Activated CD4-positive, alpha-beta T cell treated with anti-CD3 and anti-CD28 coated beads for 24 hours (primary cell): ENCODE data around the gene ENAH.

Source experiments
- DNase-seq, 2 donors: peaks; one replicate each; pipeline ENCODE4 v3.0.0-alpha.2; 2020; ENCODE audit warnings: low read depth in 2 of 2

Gene ENAH

DNA sequence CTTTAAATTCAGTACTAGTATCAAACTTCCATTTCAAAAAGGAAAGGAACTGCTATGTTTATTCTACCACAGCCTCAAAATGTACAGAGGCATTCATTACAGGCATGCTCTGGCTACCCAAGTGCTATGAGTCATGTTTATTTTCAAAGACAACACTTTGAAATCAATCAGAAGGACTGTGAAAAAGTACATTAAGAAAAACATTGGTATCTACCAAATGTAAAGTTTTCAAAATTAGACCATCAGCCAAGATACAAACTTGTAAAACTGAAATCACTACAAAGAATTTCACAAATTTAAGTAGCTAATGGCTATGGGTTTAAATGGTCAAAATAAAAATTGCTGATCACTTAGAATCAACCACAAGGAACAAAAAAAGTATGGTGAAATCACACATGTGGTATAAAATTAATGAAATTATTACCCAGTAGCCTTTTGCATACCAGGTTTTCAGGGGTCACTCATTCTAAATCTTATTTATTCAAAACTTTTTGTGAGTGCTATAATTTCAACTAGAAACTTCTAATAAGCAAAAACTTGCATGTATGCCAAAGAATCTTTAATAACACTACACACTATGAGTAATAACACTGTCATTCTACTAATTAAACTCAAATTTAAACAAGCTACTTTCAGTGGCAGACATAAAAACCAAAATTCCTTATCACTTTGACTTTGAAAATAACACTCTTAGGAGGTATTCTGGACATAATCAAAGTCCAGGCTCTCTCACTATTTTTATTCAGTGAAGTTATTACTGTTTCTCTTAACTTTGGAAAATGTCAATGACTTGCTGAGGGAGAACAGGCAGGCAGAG, 49.2 kb downstream of the ENAH start:
- no peak for DNase-seq

GRCh38 chr1:225602590-225603206, 50.2 kb downstream of the ENAH start:
- DNase-seq: no peak

DNA sequence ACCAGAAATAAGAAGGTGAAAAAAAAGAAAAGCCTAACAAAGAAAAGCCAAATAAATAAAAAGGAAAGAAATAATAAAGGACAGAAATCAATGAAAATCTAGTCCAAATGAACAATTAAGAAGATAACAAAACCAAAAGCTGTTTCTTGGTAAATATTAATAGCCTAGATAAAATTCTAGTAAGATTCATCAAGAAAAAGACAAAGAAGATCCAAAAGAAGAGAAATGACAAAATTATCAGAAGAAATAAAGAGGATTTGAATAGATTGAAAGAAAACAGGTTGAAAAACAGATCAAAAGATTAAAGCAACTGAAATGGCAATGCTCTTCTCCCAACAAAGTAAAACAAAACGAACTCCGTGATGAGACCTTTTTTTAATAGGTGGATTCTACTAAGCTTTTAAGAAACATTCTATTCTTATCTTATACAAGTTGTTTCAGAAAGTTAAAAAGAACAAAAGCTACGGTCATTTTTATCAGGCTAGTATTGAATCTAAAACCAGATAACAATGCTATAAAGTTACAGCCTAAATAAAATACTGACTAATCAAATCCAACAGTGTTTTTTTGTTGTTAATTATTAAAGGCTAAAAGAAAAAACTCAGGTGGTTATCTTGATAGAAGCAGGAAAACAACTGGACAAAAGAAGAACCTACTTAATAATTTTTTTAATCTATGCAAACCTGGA, 50.9 kb downstream of the ENAH start:
- DNase-seq: no peak

DNA sequence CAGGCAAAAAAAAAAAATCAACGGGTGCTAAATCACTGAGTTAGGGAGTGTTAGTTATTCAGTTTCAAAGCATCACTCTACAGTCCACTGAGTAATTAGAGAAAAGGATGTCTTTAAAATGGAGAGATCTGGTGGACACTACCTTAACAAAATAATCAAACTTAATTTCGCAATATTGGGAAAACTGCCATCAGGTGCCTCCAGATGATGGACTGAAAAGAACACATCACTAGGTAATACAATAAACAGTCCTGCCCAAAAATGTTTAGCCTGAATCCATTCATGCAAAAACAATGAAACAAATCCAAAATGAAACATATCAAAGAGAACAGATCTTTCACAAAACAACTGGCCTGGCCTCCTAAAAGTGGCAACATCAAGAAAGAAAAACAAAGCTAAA, 54.1 kb downstream of the ENAH start:
- DNase-seq: no peak

DNA sequence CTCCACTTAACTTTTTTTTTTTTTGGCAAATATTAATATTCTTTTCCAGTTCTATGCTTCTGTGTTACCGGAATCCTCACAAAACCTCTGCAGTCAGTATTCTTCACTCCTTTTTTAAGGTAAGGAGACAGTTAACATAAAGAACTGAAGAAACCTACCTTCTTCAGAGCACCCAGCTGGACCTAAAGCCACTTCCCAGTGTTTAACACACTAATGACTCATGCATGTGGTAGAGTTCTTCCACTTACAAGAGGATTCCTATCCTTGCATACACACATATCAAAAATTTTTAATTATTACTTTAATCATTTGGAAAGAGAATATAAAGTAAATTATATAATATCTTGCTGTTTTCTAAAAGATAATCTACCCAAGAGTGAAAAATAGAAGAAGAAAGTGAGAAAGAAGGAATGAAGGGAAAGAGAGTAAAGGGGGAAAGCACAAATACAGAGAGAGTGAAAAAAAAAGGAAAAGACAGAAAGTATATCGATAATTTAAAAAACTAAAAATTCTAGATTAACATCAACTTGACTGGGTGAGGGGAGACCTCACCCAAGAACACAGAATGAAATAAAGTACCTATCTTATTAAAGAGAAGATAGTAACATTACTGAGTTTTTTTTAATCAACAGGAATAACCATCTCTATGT, 54.9 kb downstream of the ENAH start:
- DNase-seq: no peak

GRCh38 chr1:225596736-225597135, 56.2 kb downstream of the ENAH start:
- DNase-seq: no peak

DNA sequence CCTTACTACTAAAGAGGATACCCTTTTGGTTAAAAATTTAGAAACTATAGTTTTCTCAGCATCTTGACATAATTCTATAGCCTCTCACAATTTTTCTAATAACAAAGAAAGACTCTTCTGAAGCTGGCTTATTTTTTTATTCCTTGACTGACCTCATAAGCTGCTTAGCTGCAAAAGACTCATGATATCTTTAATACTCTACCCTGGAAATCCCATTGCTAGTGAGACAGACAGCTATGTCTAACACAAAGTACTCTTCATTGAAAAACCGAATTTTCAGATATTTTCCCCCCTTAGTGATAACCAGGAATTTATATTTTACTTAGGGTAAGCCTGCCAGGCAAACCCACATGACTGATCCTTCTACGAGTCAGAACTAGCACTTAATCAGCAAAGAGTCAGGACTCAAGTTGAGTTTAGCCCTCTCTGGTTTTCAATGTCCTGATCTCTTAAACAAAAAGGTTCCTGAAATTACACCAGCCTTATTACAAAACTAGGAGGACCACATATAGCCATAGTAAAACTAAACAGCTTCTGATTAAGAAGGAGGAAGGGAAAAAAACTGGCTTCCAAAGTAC, 56.9 kb downstream of the ENAH start:
- DNase-seq: no peak

GRCh38 chr1:225595452-225595851, 57.5 kb downstream of the ENAH start:
- no peak for DNase-seq

GRCh38 chr1:225593414-225593813, 59.5 kb downstream of the ENAH start:
- DNase-seq: no peak

GRCh38 chr1:225592362-225593025, 60.4 kb downstream of the ENAH start:
- no peak for DNase-seq

DNA sequence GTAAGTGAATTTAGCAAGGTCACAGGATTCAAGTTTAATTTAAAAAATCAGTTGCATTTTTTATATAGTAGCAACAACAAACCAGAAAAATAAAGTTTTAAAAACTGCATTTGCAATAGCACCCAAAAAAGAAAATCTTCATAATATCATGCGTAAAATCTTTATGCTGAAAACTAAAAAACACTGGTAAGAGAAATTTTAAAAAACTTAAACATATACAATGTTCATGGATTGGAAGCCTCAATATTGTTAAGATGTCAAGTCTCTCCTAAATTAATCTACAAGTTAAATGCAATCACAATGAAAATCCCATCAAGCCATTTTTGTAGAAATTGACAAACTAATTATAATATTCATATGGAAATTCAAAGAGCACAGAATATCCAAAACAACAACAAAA, 65.6 kb downstream of the ENAH start:
- DNase-seq: no peak

DNA sequence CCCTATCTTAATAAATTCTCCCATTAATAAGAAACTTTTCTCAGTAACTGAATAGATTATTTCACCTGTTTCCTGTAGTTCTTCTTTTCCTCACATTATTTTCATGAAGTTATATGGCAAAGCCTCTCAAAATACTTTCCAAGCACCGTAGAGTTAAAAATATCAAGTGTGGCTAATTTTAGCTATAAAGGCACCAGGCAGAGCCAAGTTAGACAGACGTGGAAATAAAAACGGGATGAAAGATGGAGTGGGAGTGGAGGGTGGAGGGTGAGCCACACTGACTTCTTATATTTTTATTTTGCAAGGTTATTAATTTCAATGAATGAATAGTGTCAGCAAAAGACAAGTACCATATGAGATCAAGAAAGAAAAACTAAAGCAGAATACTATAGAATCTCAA, 71.7 kb downstream of the ENAH start:
- DNase-seq: no peak

- DNase-seq: no peak
Observed at GRCh38 chr1:225580238-225581099, 72.5 kb downstream of the ENAH start.

DNA sequence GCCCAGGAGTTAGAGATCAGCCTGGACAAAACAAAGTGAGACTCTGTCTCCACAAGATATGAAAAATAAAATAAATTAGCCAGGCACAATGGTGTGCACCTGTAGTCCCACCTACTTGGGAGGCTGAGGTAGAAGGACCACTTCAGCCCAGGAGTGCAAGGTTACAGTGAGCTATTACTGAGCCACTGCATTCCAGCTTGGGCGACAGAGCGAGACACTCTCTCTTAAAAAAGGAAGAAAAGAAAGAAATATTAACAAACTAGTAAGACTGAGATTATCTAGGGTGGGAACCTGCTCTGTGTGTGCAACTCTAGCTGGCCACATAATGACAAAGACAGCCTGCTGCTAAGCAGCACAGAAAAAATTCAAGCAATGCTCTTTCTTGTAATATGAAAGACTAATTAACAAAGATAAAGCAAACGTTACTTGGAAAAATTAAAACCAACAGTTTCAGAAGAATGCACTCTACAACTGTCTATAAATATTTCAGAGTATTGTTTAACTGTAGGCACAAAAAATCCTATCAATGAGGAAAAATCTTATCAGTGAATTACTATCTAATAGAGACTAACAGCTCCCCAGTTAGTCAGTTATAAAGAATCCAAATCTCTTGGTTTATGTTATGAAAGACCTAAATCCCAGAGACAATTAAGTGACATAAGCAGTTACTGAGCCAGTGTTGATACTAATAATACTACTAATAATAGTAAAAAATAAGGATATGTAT, 74.5 kb downstream of the ENAH start:
- DNase-seq: no peak

DNA sequence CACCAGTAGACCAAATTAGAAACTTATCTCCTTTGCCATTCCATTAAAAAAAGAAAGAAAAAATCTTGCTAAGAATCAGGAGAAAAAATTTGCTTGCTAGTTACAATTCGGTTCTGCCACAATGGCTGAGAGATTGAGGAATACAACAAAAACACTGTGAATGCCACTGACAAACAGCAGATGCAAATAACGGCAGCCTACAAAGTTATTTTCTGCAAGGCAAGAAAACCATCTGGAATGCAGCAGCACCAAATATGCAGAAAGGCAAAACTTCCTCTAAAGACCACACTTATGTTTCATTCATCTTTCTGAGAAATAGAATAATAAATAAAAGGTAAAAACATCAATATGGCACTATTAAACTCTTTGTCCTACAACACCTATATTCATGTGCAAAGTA, 75.7 kb downstream of the ENAH start:
- DNase-seq: no peak

DNA sequence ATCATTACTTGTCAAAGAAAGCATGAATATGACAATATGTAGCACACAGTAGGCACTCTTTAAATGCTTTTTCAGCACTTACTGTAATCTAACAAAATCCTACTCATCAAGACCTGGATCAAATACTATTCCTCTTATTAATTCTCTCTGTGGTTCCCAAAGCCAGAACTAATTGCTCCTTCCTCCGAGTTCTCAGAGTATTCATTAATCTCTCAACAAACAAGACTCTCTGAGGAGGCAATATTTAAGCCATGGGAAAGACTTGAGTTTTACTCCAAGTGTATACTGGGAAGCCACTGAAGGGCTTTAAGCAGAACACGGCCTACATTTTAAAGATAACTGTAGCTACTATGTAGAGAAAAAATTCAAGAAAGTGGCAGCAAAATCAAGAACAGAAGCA, 79.7 kb downstream of the ENAH start:
- no peak for DNase-seq

GRCh38 chr1:225572422-225572821, 80.5 kb downstream of the ENAH start:
- DNase-seq: no peak

GRCh38 chr1:225567789-225568188, 85.1 kb downstream of the ENAH start:
- DNase-seq: no peak

- DNase-seq: no peak
Observed at GRCh38 chr1:225565847-225566246, 87.1 kb downstream of the ENAH start.

DNA sequence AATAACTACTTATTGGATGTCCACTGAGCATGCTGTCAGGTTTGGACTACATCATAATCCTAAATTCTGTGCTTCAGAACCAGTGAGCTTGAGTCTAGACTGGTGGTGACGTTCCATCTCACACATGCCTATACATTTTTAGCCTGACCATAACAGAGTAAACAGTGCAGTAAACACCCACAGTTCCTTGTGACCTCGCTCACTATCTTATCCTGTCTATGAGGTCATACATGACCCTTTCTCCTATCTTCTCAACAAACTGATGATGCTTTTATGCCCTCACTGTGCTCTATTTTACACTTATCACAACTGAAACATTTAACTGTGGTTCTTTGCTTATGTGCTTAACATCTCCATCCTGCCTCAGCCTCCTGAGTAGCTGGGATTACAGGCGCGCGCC, 91.2 kb downstream of the ENAH start:
- no peak for DNase-seq
